GM21515 (cell line): ENCODE results near the gene SWT1.
"Not testable (repeated sequence)": the region's sequence is repeated elsewhere in the genome, so short reads cannot be mapped to it uniquely, and the experiment has no call there.

Experiments
- ATAC-seq: cut with Tn5 transposase; IDR thresholded peaks from one replicate; pipeline ENCODE4 v1.9.1; 2021; ENCODE audit not compliant: unreplicated experiment

The SWT1 gene

GRCh38 chr1:185245466-185245865, 88.5 kb downstream of the SWT1 start:
- no peak for ATAC-seq

GRCh38 chr1:185249563-185249962, 92.6 kb downstream of the SWT1 start:
- ATAC-seq: no peak

- no peak for ATAC-seq
Observed at GRCh38 chr1:185250063-185250462, 93.1 kb downstream of the SWT1 start.

DNA sequence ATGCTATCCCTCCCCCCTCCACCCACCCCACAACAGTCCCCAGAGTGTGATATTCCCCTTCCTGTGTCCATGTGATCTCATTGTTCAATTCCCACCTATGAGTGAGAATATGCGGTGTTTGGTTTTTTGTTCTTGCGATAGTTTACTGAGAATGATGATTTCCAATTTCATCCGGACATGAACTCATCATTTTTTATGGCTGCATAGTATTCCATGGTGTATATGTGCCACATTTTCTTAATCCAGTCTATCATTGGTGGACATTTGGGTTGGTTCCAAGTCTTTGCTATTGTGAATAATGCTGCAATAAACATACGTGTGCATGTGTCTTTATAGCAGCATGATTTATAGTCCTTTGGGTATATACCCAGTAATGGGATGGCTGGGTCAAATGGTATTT, 95.0 kb downstream of the SWT1 start:
- not testable (repeated sequence) for ATAC-seq

GRCh38 chr1:185252404-185252803, 95.4 kb downstream of the SWT1 start:
- not testable (repeated sequence) for ATAC-seq

- not testable (repeated sequence) for ATAC-seq
Observed at GRCh38 chr1:185255595-185255994, 98.6 kb downstream of the SWT1 start.

DNA sequence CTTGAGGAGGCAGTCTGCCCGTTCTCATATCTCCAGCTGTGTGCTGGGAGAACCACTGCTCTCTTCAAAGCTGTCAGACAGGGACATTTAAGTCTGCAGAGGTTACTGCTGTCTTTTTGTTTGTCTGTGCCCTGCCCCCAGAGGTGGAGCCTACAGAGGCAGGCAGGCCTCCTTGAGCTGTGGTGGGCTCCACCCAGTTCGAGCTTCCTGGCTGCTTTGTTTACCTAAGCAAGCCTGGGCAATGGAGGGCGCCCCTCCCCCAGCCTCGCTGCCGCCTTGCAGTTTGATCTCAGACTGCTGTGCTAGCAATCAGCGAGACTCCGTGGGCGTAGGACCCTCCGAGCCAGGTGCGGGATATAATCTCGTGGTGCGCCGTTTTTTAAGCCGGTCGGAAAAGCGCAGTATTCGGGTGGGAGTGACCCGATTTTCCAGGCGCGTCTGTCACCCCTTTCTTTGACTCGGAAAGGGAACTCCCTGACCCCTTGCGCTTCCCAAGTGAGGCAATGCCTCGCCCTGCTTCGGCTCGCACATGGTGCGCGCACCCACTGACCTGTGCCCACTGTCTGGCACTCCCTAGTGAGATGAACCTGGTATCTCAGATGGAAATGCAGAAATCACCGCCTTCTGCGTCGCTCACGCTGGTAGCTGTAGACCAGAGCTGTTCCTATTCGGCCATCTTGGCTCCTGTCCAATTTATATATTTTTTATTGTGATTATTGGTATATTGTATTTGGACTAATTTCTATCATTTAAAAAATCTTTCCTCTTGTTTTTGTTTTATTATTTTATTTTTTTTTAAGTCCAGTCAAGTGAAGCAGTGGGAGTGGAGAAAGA, 100.4 kb downstream of the SWT1 start:
- not testable (repeated sequence) for ATAC-seq

GRCh38 chr1:185257950-185258208, 100.9 kb downstream of the SWT1 start:
- no peak for ATAC-seq

- ATAC-seq: no peak
Observed at GRCh38 chr1:185258676-185259075, 101.7 kb downstream of the SWT1 start.

DNA sequence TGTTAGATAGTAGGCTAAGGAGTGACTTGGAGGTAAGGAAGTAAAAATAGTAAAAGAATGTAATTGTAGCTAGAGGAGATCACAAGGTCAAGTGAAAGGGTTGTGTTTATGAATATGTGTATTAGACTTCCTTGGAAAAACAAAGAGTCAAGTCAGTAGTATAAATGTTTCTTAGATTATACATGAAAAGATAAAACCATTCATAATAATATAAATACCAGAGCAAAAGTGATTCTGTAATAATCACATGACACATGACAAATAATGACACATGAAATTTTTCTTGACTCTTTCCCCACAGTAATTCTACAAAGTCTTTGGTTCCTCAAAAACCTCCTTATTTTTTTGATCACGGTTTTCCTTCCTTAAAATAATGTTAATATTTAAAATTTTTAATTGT, 103.6 kb downstream of the SWT1 start:
- ATAC-seq: no peak

GRCh38 chr1:185262151-185262550, 105.2 kb downstream of the SWT1 start:
- ATAC-seq: no peak

GRCh38 chr1:185263292-185263691, 106.3 kb downstream of the SWT1 start:
- ATAC-seq: no peak

DNA sequence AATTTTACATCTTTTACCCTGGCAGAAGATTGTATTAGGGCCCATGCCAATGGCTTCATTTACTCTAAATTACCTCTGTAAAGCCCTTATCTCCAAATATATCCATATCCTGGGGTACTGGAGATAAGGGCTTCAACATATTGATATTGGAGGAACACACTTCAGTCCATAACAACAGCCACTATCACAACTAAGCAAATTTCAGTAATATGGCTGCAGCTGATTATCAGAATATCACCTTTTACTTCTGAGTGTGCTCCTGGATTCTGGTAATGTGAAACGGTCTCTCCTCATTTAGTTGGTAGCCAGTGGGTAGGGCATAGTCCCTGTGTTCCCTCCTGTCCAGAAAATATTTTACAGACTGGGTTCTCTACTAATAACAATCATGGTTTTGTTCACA, 106.8 kb downstream of the SWT1 start:
- ATAC-seq: no peak

- no peak for ATAC-seq
Observed at GRCh38 chr1:185265314-185265713, 108.3 kb downstream of the SWT1 start.

DNA sequence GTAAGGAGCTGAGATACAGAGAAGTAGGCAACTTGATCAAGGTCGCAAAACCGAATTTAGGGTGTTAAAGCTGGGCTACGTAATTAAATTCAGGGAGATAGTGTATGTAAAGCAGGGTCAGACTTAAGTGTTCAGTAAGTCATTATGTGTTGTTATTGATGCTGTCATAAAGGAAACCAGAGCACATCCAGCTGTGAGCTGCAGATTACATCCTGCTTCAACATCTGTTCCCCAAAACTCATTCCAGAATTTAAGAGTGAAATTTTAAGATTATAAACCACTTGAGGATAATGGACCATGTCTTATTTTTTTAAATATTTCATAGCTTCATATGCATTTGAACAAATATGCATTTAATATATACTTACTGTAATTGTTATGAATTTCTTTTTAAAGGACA, 110.3 kb downstream of the SWT1 start:
- ATAC-seq: no peak

DNA sequence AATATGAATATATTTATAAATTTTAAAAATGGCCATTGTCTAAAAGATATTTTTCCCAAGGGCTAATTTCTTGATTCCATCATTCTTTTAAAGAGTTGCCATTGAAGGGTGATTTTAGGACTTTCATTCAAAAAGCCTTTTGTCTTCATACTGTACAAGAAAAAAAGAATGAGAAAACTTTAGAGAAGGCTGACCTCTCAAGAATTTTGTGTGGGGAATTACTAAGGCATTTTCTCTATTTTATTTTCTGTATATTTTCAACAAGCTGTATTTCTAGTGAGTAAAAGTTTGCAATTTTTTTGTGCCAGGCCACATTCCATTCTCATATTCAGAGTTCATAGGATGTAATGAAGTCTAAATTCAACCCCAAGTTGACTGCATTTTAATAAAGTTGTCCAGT, 110.7 kb downstream of the SWT1 start:
- ATAC-seq: no peak

DNA sequence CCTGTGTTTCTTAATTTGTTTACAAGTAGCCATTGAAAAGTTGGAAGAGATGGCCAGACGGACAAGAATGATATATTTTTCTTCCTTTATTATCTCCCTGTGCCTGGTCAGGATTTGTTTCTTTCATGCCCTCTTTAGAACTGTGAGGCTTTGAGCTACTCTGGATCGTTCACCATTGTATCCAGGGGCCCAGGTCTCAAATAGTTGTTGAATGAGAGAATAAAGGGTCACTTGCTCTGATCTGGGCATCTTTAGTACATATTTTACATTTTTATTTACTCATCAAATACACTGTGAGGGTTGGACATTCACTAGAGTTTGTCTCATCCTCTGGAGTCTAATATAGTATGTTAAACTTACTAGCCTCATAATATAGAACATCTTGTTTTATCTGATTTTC, 111.4 kb downstream of the SWT1 start:
- no peak for ATAC-seq

GRCh38 chr1:185271921-185272320, 115.0 kb downstream of the SWT1 start:
- ATAC-seq: no peak

DNA sequence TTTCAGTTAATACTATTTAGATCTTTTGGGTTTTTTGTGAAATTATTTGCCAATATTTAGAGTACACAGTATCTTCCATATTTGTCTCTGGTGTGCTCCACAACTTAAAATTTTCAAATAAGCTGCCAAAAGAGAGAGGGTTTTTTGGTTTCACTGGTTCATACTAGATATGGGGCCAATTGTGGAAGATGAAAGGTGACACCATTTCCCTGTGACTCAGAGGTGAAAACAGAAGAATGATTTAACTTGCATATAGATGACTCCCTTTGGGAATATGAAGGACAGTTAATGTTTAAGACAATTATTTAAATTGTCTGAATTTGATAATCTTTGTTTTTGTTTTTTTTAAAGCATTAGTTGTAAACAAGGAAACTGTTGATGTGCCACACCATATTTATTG, 122.6 kb downstream of the SWT1 start:
- no peak for ATAC-seq

- ATAC-seq: no peak
Observed at GRCh38 chr1:185280589-185280988, 123.6 kb downstream of the SWT1 start.

DNA sequence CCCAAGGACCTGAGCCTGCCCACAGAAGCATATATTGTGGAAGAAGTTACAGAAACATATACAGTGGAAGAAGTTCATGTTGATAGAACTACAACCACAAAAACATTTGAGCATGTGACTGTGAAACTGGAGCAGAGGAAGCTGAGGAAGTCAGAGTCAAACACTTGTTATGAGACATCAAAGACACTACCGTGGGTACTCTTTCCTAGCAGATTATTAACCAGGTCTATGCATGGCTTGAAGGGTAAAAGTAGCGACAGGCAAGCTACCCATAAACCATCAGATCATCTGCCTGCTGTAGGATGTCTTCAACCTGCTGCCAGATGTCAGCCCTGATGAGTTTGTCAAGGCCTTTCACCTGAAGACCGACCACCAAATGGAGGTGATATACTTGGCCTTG, 124.3 kb downstream of the SWT1 start:
- peak; percentile 82 for ATAC-seq

GRCh38 chr1:185284116-185284515, 127.1 kb downstream of the SWT1 start:
- no peak for ATAC-seq

GRCh38 chr1:185284533-185285276, 127.7 kb downstream of the SWT1 start:
- ATAC-seq: no peak
